ENCODE measurements around the gene TALDO1.

Gene TALDO1

GRCh38 chr11:802018-802617 lies 54.9 kb downstream of the TALDO1 start:
- no peak for DNase-seq

DNA sequence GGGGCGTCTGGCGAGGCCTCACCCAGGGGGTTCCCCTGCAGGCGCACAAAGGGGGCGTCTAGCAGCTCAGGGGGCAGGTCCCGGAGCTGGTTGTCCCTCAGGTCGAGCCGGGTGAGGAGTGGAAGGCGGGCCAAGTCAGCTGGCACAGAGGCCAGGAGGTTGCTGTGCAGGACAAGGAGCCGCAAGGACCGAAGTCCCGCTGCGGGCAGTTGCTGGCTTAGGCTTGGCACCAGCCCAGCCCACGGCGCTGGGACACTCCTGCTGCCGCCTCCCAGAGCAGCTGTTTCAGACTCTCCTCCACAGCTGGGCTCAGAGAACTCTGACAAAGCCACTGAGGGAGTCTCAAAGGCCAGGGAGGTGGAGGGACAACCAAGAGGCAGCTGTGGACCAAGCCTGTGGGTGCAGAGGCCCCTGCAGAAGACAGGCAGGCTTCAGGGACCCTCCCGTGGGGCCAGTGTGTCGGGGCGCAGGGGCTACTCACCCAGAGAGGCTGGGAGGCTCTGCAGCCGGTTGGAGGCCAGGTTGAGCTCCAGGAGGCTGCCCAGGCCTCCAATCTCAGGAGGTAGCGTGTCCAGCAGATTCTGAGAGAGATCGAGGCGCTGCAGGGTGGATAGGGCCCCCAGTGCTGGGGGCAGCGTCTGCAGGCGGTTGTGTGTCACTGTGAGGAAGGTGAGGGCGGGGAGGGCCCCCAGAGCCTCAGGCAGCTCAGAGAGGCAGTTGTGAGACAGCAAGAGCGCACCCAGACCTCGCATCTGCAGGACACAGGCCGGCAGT lies 55.6 kb downstream of the TALDO1 start:
- no peak for DNase-seq

DNA sequence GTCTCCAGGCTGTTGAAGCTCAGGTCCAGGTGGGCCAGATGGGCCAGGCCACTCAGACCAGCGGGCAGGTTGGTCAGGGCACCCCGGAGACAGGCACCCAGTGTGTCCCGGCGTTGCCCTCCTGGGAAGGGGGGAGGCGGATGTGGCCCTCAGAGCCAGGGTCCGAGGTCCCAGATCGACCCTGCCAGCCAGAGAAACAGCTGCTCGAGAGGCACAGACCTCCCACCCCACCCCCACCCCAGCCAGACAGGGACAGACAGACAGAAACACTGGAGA lies 56.1 kb downstream of the TALDO1 start:
- DNase-seq, result no peak

- no peak for DNase-seq
These were observed 56.7 kb downstream of the TALDO1 start for GRCh38 chr11:803770-804598.

DNA sequence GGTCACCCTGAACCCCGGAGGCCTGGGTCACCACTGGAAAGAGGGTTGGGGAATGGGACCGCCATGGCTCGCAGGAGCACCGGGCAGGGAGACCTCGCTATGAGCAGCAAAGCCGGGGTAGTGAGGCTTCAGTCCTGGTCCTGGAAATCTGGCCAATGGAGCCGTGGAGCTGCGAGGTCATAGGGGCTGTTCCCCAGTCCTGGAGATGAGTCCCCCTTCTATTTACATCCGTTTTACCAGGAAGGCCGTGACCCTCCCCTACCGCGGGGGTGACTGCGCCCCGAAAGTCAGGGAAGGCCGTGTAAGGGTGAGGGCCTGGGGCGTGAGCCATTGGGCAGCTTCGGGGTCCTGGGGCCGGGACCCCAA lies 57.3 kb downstream of the TALDO1 start:
- no peak for DNase-seq

DNA sequence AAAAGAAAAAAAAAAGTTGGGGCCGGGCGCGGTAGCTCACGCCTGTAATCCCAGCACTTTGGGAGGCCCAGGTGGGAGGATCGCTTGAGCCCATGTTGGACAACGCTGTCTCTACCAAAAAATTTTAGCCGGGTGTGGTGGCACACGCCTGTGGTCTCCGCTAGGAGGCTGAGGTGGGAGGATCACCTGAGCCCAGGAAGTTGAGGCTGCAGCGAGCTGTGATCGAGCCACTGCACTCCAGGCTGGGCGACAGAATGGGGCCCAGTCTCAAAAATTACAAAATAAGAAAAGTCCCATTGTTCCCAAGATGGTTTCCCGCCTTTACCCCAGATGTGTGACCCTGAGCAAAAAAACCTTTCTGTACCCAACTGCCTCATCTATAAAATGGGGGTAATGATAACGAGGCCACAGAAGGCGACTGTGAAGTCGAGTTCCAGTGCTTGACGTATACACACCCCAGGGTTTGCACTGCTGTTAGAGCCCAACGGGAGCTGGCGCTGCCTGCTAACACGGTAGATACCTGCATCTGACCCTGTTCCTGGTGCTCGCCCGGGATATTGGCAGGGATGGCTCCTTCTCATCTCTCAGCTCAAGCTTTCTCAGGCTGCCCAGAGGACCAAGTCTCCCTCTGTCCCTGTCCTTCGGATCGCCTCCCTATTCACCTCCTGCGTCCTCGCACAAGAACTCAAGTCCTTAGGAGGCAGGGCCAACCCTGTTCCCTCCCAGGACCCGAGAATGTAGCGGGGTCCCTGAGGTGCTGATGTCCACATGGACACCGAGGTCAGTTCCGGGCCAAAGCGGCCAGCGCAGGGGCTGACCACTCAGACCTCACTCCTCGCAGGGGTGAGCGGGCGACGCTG lies 61.4 kb downstream of the TALDO1 start:
- DNase-seq, result peak; percentile 56

- DNase-seq, result peak; percentile 99
These were observed 62.2 kb downstream of the TALDO1 start, which contains the start of gene RPLP2 for GRCh38 chr11:809287-810039. Gene RPLP2 (plus strand): TSS chr11:809967. CDS start chr11:810235, 268 bp downstream.

DNA sequence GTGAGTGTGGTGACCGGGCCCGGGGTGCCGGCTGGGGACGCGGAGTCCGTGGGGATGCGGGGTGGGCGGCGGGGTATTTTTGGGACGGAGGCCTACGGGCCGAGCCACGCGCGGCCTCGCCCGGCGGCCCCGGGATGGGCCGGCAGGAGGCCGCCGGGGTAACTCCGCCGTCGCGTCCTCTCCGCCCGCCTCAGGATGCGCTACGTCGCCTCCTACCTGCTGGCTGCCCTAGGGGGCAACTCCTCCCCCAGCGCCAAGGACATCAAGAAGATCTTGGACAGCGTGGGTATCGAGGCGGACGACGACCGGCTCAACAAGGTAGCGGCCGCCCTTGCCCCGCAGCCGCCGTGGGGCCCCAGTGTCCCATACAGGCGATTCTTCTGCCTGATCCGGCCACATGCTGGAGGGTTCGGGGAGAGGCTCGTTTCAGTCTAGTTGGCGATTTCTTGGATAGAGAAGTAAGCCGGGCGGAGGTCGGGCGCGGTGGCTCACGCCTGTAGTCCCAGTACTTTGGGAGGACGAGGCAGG lies 62.8 kb downstream of the TALDO1 start:
- DNase-seq, result peak; percentile 33

- peak; percentile 69 for DNase-seq
These were observed 64.4 kb downstream of the TALDO1 start for GRCh38 chr11:811446-812245.

DNA sequence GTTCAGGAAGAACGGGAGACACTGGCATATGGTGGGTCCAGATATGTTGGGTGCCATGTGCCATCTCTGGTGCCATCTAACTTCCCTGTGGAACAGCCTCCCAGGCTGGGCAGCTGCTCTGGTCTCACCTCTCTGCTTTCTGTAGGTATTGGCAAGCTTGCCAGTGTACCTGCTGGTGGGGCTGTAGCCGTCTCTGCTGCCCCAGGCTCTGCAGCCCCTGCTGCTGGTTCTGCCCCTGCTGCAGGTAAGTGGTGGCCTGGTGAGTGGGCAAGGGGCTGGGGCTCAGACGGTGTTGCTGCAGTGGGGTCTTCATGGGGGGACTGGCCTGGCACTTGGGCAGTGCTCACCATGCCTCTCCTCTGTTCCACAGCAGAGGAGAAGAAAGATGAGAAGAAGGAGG lies 65.1 kb downstream of the TALDO1 start:
- no peak for DNase-seq

DNA sequence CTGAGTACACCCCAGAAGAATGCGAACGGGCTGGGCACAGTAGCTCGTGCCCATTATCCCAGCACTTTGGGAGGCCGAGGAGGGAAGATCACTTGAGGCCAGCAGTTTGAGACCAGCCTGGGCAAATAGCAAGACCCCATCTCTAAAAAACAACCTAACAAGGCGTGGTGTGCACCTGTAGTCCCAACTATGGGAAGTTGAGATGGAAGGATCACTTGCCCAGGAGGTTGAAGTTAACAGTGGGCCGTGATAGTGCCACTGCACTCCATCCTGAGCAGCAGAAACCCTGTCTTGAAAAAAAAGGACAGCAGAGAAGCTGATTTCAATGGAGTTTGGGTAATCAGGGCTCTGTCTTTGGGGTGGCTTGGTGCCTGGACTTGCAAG lies 65.8 kb downstream of the TALDO1 start:
- no peak for DNase-seq

GRCh38 chr11:813456-814096 lies 66.3 kb downstream of the TALDO1 start:
- no peak for DNase-seq

Measured in hematopoietic multipotent progenitor cell treated with erythropoietin and hydrocortisone succinate and interleukin-3 and kit ligand, for 4 days (in vitro differentiated cells).